Measurements from ENCODE around the gene GRIN1. TPM values are rescaled to one million over a fixed set of nuclear protein-coding genes. Genes with fewer than 3 reads are reported as not detected.

The GRIN1 gene
- total RNA-seq, 2 experiments from 2014 or later, result 0.05 TPM; not detected in 1

DNA sequence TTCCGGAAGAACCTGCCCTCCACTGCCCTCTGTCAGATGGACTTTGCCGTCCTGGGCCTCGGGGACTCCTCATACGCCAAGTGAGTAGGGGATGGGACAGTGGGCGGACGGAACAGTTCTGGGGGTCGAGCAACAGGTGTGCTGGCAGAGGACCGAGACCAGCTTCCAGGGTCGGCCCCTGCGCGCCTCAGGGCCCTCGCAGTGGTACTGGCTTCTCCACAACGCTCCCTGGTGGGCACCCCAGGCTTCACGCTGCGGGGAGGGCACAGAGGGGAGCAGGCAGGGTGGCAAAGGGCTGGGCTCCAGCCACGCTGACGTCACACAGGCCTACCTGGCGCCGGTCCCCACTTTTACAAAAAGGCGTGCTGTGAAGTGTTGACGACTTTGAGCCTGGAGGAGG lies 73.6 kb downstream of the GRIN1 start:
- Mint-ChIP-seq H3K27ac (no peak overlapping the region), H3K4me3 (no peak overlapping the region), H3K9me3 (no peaks in the 10 kb centered on the region), H3K27me3 (no peaks in the 10 kb centered on the region), H3K4me1 (peaks cover 5% of the 10 kb centered on the region), H3K36me3 (ENCODE audit: low read depth) (peaks cover 10% of the 10 kb centered on the region)
- ChIA-PET CTCF (interaction anchor here (0.6 kb wide), 1 partner anchor 93 kb away, joined by 3 read pairs; no protein-coding TSS in a partner anchor), POLR2A (no interaction called here)
- DNase-seq, result no peak

DNA sequence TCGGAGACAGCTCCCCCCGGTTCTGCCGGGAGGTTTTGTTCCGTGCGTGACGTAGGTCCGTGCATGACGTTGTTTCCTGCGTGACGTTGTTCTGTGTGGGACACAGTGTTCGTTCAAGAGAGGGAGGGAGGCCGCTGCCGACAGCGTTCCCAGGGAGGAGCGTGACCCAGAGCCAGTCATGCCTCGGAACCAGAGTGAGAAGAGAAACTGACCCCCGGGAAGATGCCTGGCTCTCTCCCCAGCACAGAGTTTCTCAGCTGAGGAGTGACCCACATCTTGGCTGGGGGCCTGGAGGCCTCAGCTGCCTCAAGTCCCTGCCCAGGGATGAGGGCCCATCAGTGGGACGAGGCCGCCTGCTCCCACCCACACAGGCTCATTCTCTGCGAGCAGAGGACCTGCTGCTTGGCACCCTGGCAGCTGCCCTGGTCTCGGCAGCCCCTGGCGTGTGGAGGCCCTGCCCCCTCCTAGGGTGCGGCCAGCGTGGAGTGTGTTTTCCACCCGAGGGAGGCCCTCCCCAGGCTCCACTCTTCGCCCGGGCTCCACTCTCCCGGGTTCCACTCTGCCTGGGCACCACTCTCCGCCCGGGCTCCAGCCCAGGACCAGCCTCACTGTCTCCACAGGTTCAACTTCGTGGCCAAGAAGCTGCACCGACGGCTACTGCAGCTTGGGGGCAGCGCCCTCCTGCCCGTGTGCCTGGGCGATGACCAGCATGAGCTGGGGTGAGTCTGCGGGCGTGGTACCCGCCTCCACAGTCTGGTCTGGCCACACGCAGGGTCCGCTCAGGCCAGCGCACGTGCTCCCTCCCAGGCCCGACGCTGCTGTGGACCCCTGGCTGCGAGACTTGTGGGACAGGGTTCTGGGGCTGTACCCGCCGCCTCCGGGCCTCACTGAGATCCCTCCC lies 74.5 kb downstream of the GRIN1 start:
- no peak for DNase-seq
- H3K9me3 Mint-ChIP-seq, result no peaks in the 10 kb centered on the region
- H3K4me1 Mint-ChIP-seq, result peaks cover 2% of the 10 kb centered on the region
- peaks cover 9% of the 10 kb centered on the region for H3K36me3 Mint-ChIP-seq (ENCODE audit: low read depth)
- H3K27me3 Mint-ChIP-seq, result no peaks in the 10 kb centered on the region
- no peak overlapping the region for H3K4me3 Mint-ChIP-seq
- no peak overlapping the region for H3K27ac Mint-ChIP-seq
- CTCF ChIA-PET, result interaction anchor here (1.0 kb wide), 2 partner anchors 13 to 23 kb away, joined by 3 read pairs; partner anchors contain the start of gene TPRN
- POLR2A ChIA-PET, result no interaction called here

DNA sequence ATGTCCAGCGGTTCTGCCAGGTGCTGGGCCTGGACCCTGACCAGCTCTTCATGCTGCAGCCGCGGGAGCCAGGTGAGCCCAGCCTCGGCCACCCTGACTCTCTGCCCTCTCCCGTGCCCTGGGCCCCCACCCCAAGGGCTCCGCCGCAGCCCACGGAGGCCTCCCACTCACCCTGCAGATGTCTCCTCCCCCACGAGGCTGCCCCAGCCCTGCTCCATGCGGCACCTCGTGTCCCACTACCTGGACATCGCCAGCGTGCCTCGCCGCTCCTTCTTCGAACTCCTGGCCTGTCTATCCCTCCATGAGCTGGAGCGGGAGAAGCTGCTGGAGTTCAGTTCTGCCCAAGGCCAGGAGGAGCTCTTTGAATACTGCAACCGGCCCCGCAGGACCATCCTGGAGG lies 75.7 kb downstream of the GRIN1 start:
- CTCF ChIA-PET, result interaction anchor here (1.0 to 1.4 kb wide), 2 partner anchors 22 kb away, joined by 3 read pairs; no protein-coding TSS in a partner anchor
- Mint-ChIP-seq H3K4me1 (no peaks in the 10 kb centered on the region), H3K27me3 (no peaks in the 10 kb centered on the region), H3K36me3 (ENCODE audit: low read depth) (peaks cover 5% of the 10 kb centered on the region), H3K4me3 (no peak overlapping the region), H3K9me3 (no peaks in the 10 kb centered on the region), H3K27ac (no peak overlapping the region)
- POLR2A ChIA-PET, result no interaction called here
- no peak for DNase-seq

DNA sequence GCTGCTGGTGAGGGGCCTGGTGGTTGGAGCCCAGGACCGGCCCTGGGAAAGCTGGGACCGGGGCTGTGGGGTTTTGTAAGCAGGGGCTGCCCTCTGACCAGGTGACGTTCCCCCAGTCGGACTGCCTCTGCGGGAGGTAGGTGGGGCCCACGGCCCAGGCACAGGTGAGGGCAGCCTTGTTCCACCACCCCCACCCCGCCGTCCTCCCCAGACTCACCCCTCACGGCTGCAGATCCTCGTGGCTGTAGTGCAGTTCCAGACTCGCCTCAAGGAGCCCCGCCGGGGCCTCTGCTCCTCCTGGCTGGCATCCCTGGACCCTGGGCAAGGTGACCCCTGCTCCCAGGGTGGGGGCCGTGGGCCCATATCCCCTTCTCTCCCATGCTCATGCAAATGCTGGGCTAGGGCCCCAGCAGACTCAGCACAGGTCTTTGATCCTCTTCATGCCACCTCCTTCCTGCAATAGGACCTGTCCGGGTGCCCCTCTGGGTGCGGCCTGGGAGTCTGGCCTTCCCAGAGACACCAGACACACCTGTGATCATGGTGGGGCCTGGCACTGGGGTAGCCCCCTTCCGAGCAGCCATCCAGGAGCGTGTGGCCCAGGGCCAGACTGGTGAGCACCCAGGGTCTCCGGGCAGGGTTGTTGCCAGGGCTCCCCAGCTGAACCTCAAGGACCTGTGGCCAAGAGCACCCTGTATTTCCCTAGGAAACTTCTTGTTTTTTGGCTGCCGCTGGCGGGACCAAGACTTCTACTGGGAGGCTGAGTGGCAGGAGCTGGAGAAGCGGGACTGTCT lies 76.4 kb downstream of the GRIN1 start:
- H3K4me3 Mint-ChIP-seq, result no peak overlapping the region
- H3K9me3 Mint-ChIP-seq, result no peaks in the 10 kb centered on the region
- no peak overlapping the region for H3K27ac Mint-ChIP-seq
- H3K36me3 Mint-ChIP-seq (ENCODE audit: low read depth), result peaks cover 5% of the 10 kb centered on the region
- DNase-seq, result no peak
- ChIA-PET POLR2A (no interaction called here), CTCF (interaction anchor here (0.9 to 1.4 kb wide), 3 partner anchors 9 to 23 kb away, joined by 3 to 4 read pairs (median 3); partner anchors contain the start of genes NDOR1, RNF224 and TMEM203)
- no peaks in the 10 kb centered on the region for H3K27me3 Mint-ChIP-seq
- H3K4me1 Mint-ChIP-seq, result no peaks in the 10 kb centered on the region

DNA sequence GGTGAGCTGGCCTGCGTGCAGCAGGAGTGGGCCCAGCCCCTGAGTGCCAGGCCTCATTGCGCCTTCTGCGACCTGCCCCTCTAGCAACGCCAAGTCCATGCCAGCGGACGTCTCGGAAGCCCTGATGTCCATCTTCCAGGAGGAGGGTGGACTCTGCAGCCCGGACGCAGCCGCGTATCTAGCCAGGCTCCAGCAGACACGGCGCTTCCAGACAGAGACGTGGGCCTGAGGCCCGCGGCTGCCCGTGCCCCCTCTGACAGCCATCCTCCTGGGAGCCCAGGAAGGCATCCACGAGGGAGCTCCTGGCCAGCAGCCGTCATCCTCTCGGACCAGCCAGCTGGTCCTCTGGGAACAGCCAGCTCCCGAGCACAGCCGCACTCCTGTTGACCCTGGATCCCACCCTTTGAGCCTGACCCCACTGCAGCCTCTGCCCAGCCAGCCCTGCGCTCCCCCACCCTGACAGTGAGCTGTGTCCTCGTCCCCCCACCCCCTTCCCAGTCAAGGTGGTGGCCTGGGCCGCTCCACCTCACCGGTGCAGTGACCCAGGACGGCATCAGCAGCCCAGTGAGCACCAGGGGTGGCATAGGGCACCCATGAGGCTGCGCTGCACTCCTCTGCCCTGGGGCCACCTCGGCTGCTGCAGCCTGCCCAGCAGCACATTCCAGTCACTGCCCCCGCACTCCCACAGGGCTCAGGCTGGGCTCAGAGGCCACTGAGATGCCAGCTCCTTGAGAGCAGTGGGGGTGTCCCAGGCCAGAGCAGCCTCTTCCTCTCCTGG lies 77.4 kb downstream of the GRIN1 start:
- DNase-seq, result no peak
- no peaks in the 10 kb centered on the region for H3K9me3 Mint-ChIP-seq
- POLR2A ChIA-PET, result no interaction called here
- H3K36me3 Mint-ChIP-seq (ENCODE audit: low read depth), result peaks cover 5% of the 10 kb centered on the region
- H3K27me3 Mint-ChIP-seq, result no peaks in the 10 kb centered on the region
- CTCF ChIA-PET, result interaction anchor here (0.6 to 1.2 kb wide), 4 partner anchors 10 to 355 kb away, joined by 3 to 4 read pairs (median 4); partner anchors contain the start of genes NDOR1, RNF224 and TMEM203
- no peak overlapping the region for H3K4me3 Mint-ChIP-seq
- H3K27ac Mint-ChIP-seq, result no peak overlapping the region
- H3K4me1 Mint-ChIP-seq, result peaks cover 2% of the 10 kb centered on the region

DNA sequence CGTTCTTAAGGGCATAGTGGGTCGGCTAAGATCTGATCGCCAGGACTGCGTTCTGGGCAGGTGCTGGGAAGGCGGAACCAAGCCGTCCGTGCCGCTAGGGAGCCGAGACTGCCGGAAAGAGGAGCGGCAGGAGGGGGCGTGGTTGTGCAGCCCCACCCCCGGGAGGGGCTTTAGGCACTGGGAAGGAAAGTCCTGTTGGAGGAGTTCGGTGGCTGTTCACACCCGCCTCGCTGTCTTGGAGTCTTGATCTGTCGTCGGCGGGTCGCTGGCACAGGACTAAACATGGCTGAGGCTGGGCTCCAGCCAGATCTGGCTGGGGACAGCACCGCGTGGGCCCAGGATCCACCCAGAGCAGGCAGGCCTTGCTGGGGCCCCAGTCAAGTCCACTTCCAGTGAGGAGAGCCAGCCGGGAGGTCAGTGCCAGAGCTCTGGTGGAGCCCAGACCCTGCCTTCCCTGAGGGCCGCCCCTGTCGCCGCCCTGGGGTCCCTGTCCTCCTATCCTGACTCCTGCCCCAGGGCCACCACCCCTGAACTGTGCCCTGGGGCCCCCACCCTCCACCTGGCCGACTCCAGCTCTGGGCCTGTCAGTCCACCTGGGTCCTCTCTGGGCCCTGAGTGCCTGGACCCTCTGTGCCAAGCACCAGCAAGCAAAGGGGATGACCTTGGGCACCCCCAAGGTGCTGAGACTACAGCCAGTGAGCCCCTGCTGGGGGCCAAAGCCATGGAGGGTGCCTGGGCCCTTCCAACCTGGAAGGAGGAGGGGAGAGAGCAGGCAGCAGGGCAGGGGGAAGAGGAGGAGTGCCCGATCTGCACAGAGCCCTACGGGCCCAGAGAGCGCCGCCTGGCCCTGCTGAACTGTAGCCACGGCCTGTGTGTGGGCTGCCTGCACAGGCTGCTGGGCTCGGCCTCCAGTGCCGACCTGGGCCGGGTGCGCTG lies 78.6 kb downstream of the GRIN1 start:
- ChIA-PET CTCF (interaction anchor here (0.6 to 1.1 kb wide), 2 partner anchors 22 to 191 kb away, joined by 3 to 5 read pairs; no protein-coding TSS in a partner anchor), POLR2A (no interaction called here)
- no peak overlapping the region for H3K27ac Mint-ChIP-seq
- no peaks in the 10 kb centered on the region for H3K9me3 Mint-ChIP-seq
- peaks cover 2% of the 10 kb centered on the region for H3K4me1 Mint-ChIP-seq
- peaks cover 5% of the 10 kb centered on the region for H3K36me3 Mint-ChIP-seq (ENCODE audit: low read depth)
- DNase-seq, result no peak
- no peaks in the 10 kb centered on the region for H3K27me3 Mint-ChIP-seq
- no peak overlapping the region for H3K4me3 Mint-ChIP-seq

DNA sequence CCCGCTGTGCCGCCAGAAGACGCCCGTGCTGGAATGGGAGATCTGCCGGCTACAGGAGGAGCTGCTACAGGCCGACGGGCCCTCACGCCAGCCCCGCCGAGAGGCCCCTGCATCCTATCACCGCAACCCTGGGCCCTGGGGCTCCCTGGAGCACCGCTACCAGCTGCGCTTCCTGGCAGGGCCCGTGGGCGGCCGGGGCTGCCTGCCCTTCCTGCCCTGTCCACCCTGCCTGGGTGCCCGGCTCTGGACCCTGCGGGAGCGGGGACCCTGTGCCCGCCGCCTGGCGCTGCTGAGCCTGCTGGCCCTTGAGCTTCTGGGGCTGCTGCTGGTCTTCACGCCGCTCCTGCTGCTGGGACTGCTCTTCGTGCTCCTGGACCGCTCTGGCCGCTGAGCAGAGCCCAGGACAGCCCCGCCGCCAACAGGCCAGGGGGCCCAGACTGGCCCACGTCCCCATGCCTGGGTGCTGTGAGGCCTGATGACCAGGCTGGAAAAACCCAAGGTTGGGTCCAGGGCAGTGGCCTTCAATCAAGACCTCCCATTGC lies 79.3 kb downstream of the GRIN1 start:
- H3K27me3 Mint-ChIP-seq, result no peaks in the 10 kb centered on the region
- no peak for DNase-seq
- H3K36me3 Mint-ChIP-seq (ENCODE audit: low read depth), result peaks cover 2% of the 10 kb centered on the region
- no peaks in the 10 kb centered on the region for H3K9me3 Mint-ChIP-seq
- H3K4me1 Mint-ChIP-seq, result peaks cover 7% of the 10 kb centered on the region
- no peak overlapping the region for H3K4me3 Mint-ChIP-seq
- no peak overlapping the region for H3K27ac Mint-ChIP-seq
- ChIA-PET POLR2A (no interaction called here), CTCF (interaction anchor here (0.6 to 1.1 kb wide), 2 partner anchors 21 to 171 kb away, joined by 3 to 5 read pairs; no protein-coding TSS in a partner anchor)

Small RNA genes within 50 kb of the gene (microRNA-seq; reads per million reads assigned to microRNA genes)
- not detected for gene MIR3621 (ENCODE audit: borderline microRNAs expressed, borderline replicate concordance)

Other genes with a start within 250 kb of the GRIN1 start
- 100 to 1,000 TPM; 116 to 123 TPM for gene FBXW5, start 194.4 kb upstream of the GRIN1 start, total RNA-seq
- 1 to 10 TPM in 1 of 2 experiments, under 1 TPM in 1; 0.85 to 1.8 TPM for gene C8G, start 193.9 kb upstream of the GRIN1 start, total RNA-seq
- gene LCN12, start 186.9 kb upstream of the GRIN1 start, total RNA-seq, result 1 to 10 TPM; 3.1 to 3.5 TPM
- 10 to 100 TPM; 22.1 to 24.0 TPM for gene PTGDS, start 161.7 kb upstream of the GRIN1 start, total RNA-seq
- gene LCNL1, start 156.2 kb upstream of the GRIN1 start, total RNA-seq, result under 1 TPM; 0.48 to 0.67 TPM
- 10 to 100 TPM; 80.2 to 98.4 TPM for gene PAXX, start 146.7 kb upstream of the GRIN1 start, total RNA-seq
- 1 to 10 TPM; 2.6 to 4.4 TPM for gene CLIC3, start 142.6 kb upstream of the GRIN1 start, total RNA-seq
- 10 to 100 TPM; 67.7 to 70.3 TPM for gene ABCA2, start 110.9 kb upstream of the GRIN1 start, total RNA-seq
- 10 to 100 TPM in 1 of 2 experiments, 1 to 10 TPM in 1; 8.9 to 10.3 TPM for gene FUT7, start 107.1 kb upstream of the GRIN1 start, total RNA-seq
- 10 to 100 TPM; 35.5 to 41.4 TPM for gene NPDC1, start 93.0 kb upstream of the GRIN1 start, total RNA-seq
- gene ENTPD2, start 85.1 kb upstream of the GRIN1 start, total RNA-seq, result not detected
- gene SAPCD2, start 68.6 kb upstream of the GRIN1 start, total RNA-seq, result 10 to 100 TPM; 33.8 to 40.6 TPM
- 10 to 100 TPM; 19.1 to 21.9 TPM for gene UAP1L1, start 61.6 kb upstream of the GRIN1 start, total RNA-seq
- gene MAN1B1, start 52.2 kb upstream of the GRIN1 start, total RNA-seq, result 10 to 100 TPM; 43.0 to 55.0 TPM
- gene DPP7, start 24.4 kb upstream of the GRIN1 start, total RNA-seq, result 100 to 1,000 TPM; 206 to 259 TPM
- not detected for gene LRRC26, start 30.9 kb downstream of the GRIN1 start, total RNA-seq
- not detected for gene TMEM210, start 32.9 kb downstream of the GRIN1 start, total RNA-seq
- 10 to 100 TPM; 61.3 to 76.1 TPM for gene ANAPC2, start 49.4 kb downstream of the GRIN1 start, total RNA-seq
- 10 to 100 TPM; 74.8 to 81.3 TPM for gene SSNA1, start 49.5 kb downstream of the GRIN1 start, total RNA-seq
- gene TPRN, start 61.6 kb downstream of the GRIN1 start, total RNA-seq, result 1 to 10 TPM; 8.9 TPM
- gene TMEM203, start 66.5 kb downstream of the GRIN1 start, total RNA-seq, result 10 to 100 TPM; 28.5 to 34.0 TPM
- 10 to 100 TPM; 38.4 to 44.2 TPM for gene NDOR1, start 66.5 kb downstream of the GRIN1 start, total RNA-seq
- 1 to 10 TPM; 2.1 to 2.7 TPM for gene RNF208, start 83.1 kb downstream of the GRIN1 start, total RNA-seq
- under 1 TPM; 0.35 to 0.72 TPM for gene CYSRT1, start 86.0 kb downstream of the GRIN1 start, total RNA-seq
- gene RNF224, start 88.3 kb downstream of the GRIN1 start, total RNA-seq, result under 1 TPM in 1 of 2 experiments, not detected in 1; 0.10 TPM
- gene SLC34A3, start 91.7 kb downstream of the GRIN1 start, total RNA-seq, result not detected
- gene TUBB4B, start 102.1 kb downstream of the GRIN1 start, total RNA-seq, result 100 to 1,000 TPM; 355 to 382 TPM
- gene STPG3, start 112.1 kb downstream of the GRIN1 start, total RNA-seq, result not detected
- 10 to 100 TPM; 54.1 to 66.6 TPM for gene NELFB, start 116.2 kb downstream of the GRIN1 start, total RNA-seq
- gene TOR4A, start 138.6 kb downstream of the GRIN1 start, total RNA-seq, result 1 to 10 TPM; 6.0 to 7.1 TPM
- gene NRARP, start 163.1 kb downstream of the GRIN1 start, total RNA-seq, result under 1 TPM; 0.32 to 0.44 TPM

All from activated CD4-positive, alpha-beta T cell treated with anti-CD3 and anti-CD28 coated beads, Interleukin-2, amount 10 ng/mL, durations not matched to agents 7 days and 5 days (primary cell).